ENCODE results near the gene SERINC5. TPM values are rescaled to one million over a fixed set of nuclear protein-coding genes. Genes with fewer than 3 reads are reported as not detected.
"Not testable (repeated sequence)": the region's sequence is repeated elsewhere in the genome, so short reads cannot be mapped to it uniquely, and the experiment has no call there.

The SERINC5 gene
- total RNA-seq, 1 donor from 2014 or later = 57.3 TPM

DNA sequence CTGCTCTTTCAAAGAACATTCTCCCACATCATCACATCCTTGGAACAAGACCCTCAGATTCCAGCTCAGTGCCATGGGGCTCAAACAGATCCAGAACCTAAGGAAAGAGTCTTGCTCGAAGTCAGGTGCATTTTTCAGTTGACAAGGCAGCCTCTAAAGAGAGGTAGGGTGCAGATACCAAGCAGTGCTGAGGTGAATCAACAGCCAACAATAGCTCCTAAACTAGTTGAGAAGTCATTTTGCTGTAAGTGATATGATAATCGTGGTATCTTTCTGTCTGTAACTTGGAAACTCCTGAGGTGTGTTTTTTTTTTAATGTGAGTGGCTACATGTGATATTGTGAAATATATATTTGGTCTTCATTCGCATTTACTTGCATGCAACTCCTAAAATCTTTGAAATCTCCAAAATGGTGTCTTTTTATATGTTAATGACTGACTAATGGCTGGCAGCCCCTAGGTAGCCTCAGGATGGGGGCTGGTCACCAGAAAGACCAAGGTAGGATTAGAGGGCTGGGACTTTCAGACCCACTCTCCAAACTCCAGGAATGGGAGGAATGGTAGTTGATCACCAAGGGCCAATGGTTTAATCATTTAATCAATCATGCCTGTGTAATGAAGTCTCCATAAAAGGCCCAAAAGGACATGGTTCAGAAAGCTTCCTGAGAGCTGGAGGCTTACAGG lies 96.6 kb downstream of the SERINC5 start:
- no peak overlapping the region for H3K4me2 ChIP-seq (ENCODE audit: low read length)
- H3K79me2 ChIP-seq (ENCODE audit: insufficient read depth, low read length) = no peaks in the 10 kb centered on the region
- H3K4me1 ChIP-seq (ENCODE audit: insufficient read depth, low read length) = no peaks in the 10 kb centered on the region
- TF ChIP-seq EZH2 (IDR thresholded peaks at IDR 0.05; ENCODE audit: insufficient read depth, low read length) (no peak), CTCF (IDR thresholded peaks at IDR 0.05; ENCODE audit: insufficient read depth, low read depth, low read length) (no peak)
- H2AFZ ChIP-seq (ENCODE audit: low read depth, low read length) = no peak overlapping the region
- H3K4me3 ChIP-seq (ENCODE audit: insufficient read depth, low read depth, low read length) = no peak overlapping the region
- H3K27me3 ChIP-seq (ENCODE audit: insufficient read depth, low read length) = no peaks in the 10 kb centered on the region
- DNase-seq (ENCODE audit: low read depth) (no peak), FAIRE-seq (no peak)
- H3K27ac ChIP-seq (ENCODE audit: low read depth, low read length) = no peak overlapping the region
- Mint-ChIP-seq H3K27ac (ENCODE audit: unreplicated experiment) (no peak overlapping the region), H3K36me3 (ENCODE audit: low read depth, unreplicated experiment) (peaks cover 24% of the 10 kb centered on the region), H3K27me3 (ENCODE audit: low read depth, unreplicated experiment) (no peaks in the 10 kb centered on the region), H3K4me1 (ENCODE audit: low read depth, unreplicated experiment) (peaks cover 16% of the 10 kb centered on the region), H3K4me3 (ENCODE audit: unreplicated experiment) (no peak overlapping the region), H3K9me3 (ENCODE audit: unreplicated experiment) (no peaks in the 10 kb centered on the region)
- no peak overlapping the region for H3K9ac ChIP-seq (ENCODE audit: low read length)
- H3K36me3 ChIP-seq (ENCODE audit: insufficient read depth, low read length) = peaks cover 12% of the 10 kb centered on the region
- no peaks in the 10 kb centered on the region for H4K20me1 ChIP-seq (ENCODE audit: insufficient read depth, low read length)
- no peaks in the 10 kb centered on the region for H3K9me3 ChIP-seq (ENCODE audit: insufficient read depth, low read depth, low read length)

GRCh38 chr5:80156156-80156555 lies 99.7 kb downstream of the SERINC5 start:
- Histone ChIP-seq H3K4me2 (ENCODE audit: low read length) (peak overlapping the region; percentile 23), H3K9me3 (ENCODE audit: insufficient read depth, low read depth, low read length) (no peaks in the 10 kb centered on the region), H3K9ac (ENCODE audit: low read length) (no peak overlapping the region), H3K79me2 (ENCODE audit: insufficient read depth, low read length) (no peaks in the 10 kb centered on the region), H4K20me1 (ENCODE audit: insufficient read depth, low read length) (no peaks in the 10 kb centered on the region), H3K4me1 (ENCODE audit: insufficient read depth, low read length) (no peaks in the 10 kb centered on the region), H3K27me3 (ENCODE audit: insufficient read depth, low read length) (no peaks in the 10 kb centered on the region), H2AFZ (ENCODE audit: low read depth, low read length) (no peak overlapping the region), H3K4me3 (ENCODE audit: insufficient read depth, low read depth, low read length) (no peak overlapping the region), H3K27ac (ENCODE audit: low read depth, low read length) (no peak overlapping the region), H3K36me3 (ENCODE audit: insufficient read depth, low read length) (peaks cover 7% of the 10 kb centered on the region)
- no peak for FAIRE-seq
- peak; percentile 22 for DNase-seq (ENCODE audit: low read depth)
- Mint-ChIP-seq H3K9me3 (ENCODE audit: unreplicated experiment) (no peaks in the 10 kb centered on the region), H3K36me3 (ENCODE audit: low read depth, unreplicated experiment) (peaks cover 10% of the 10 kb centered on the region), H3K4me3 (ENCODE audit: unreplicated experiment) (no peak overlapping the region), H3K27me3 (ENCODE audit: low read depth, unreplicated experiment) (no peaks in the 10 kb centered on the region), H3K4me1 (ENCODE audit: low read depth, unreplicated experiment) (peaks cover 16% of the 10 kb centered on the region), H3K27ac (ENCODE audit: unreplicated experiment) (peak overlapping the region; percentile 38)
- TF ChIP-seq EZH2 (IDR thresholded peaks at IDR 0.05; ENCODE audit: insufficient read depth, low read length) (no peak), CTCF (IDR thresholded peaks at IDR 0.05; ENCODE audit: insufficient read depth, low read depth, low read length) (no peak)

DNA sequence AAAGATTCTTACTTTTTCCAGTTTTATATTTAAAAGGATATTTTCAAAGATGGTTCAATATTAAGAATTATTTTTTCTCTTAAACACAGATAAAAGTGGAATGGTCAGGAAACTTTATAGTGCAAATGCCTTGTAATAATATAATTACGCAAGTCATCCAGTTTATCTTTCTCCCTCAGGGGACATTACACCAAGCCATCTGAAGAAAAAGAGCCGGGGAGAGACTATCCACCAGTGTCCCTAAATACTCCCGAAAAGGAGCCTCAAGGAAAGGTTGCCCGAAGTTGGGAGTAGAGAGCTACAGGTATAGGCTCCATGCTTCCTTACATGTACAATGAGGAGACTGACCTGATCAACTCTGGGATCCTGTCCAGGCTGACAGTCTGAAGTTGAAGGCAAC lies 101.1 kb downstream of the SERINC5 start:
- no peaks in the 10 kb centered on the region for H3K9me3 ChIP-seq (ENCODE audit: insufficient read depth, low read depth, low read length)
- no peak overlapping the region for H3K9ac ChIP-seq (ENCODE audit: low read length)
- H3K4me1 ChIP-seq (ENCODE audit: insufficient read depth, low read length) = no peaks in the 10 kb centered on the region
- no peak overlapping the region for H3K27ac ChIP-seq (ENCODE audit: low read depth, low read length)
- peaks cover 15% of the 10 kb centered on the region for H3K36me3 Mint-ChIP-seq (ENCODE audit: low read depth, unreplicated experiment)
- H3K36me3 ChIP-seq (ENCODE audit: insufficient read depth, low read length) = peaks cover 7% of the 10 kb centered on the region
- no peak overlapping the region for H3K4me2 ChIP-seq (ENCODE audit: low read length)
- H3K27me3 ChIP-seq (ENCODE audit: insufficient read depth, low read length) = no peaks in the 10 kb centered on the region
- FAIRE-seq (no peak), DNase-seq (ENCODE audit: low read depth) (no peak)
- H3K27me3 Mint-ChIP-seq (ENCODE audit: low read depth, unreplicated experiment) = no peaks in the 10 kb centered on the region
- H3K27ac Mint-ChIP-seq (ENCODE audit: unreplicated experiment) = no peak overlapping the region
- no peak overlapping the region for H3K4me3 Mint-ChIP-seq (ENCODE audit: unreplicated experiment)
- no peaks in the 10 kb centered on the region for H3K9me3 Mint-ChIP-seq (ENCODE audit: unreplicated experiment)
- H2AFZ ChIP-seq (ENCODE audit: low read depth, low read length) = no peak overlapping the region
- no peaks in the 10 kb centered on the region for H3K79me2 ChIP-seq (ENCODE audit: insufficient read depth, low read length)
- TF ChIP-seq EZH2 (IDR thresholded peaks at IDR 0.05; ENCODE audit: insufficient read depth, low read length) = no peak
- no peak for TF ChIP-seq CTCF (IDR thresholded peaks at IDR 0.05; ENCODE audit: insufficient read depth, low read depth, low read length)
- no peak overlapping the region for H3K4me3 ChIP-seq (ENCODE audit: insufficient read depth, low read depth, low read length)
- H4K20me1 ChIP-seq (ENCODE audit: insufficient read depth, low read length) = no peaks in the 10 kb centered on the region
- peaks cover 16% of the 10 kb centered on the region for H3K4me1 Mint-ChIP-seq (ENCODE audit: low read depth, unreplicated experiment)

DNA sequence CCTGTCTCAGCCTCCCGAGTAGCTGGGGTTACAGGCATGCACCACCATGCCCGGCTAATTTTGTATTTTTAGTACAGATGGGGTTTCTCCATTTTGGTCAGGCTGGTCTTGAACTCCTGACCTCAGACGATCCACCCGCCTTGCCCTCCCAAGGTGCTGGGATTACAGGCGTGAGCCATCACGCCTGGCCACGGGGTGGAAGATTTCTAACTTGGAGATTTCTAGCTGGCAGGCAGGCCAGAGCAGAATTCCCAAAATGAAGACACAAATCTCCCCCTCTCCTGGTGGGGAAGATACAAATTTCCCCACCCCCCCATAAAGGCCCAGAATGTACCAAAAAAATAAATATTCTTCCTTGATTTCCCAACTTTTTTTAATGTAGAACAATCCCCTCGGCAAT lies 101.6 kb downstream of the SERINC5 start:
- DNase-seq (ENCODE audit: low read depth) = not testable (repeated sequence)

More for the DNA sequence above, 101.6 kb downstream of the SERINC5 start:
- peaks cover 16% of the 10 kb centered on the region for H3K4me1 Mint-ChIP-seq (ENCODE audit: low read depth, unreplicated experiment)
- not testable (repeated sequence) for H3K36me3 ChIP-seq (ENCODE audit: insufficient read depth, low read length); H3K4me3 ChIP-seq (ENCODE audit: insufficient read depth, low read depth, low read length); H3K4me1 ChIP-seq (ENCODE audit: insufficient read depth, low read length); FAIRE-seq; H3K27me3 Mint-ChIP-seq (ENCODE audit: low read depth, unreplicated experiment); H3K4me2 ChIP-seq (ENCODE audit: low read length); H3K79me2 ChIP-seq (ENCODE audit: insufficient read depth, low read length); H3K27me3 ChIP-seq (ENCODE audit: insufficient read depth, low read length); H3K27ac Mint-ChIP-seq (ENCODE audit: unreplicated experiment); H3K27ac ChIP-seq (ENCODE audit: low read depth, low read length); H3K9me3 ChIP-seq (ENCODE audit: insufficient read depth, low read depth, low read length); H3K9me3 Mint-ChIP-seq (ENCODE audit: unreplicated experiment); H3K4me3 Mint-ChIP-seq (ENCODE audit: unreplicated experiment); H2AFZ ChIP-seq (ENCODE audit: low read depth, low read length); H3K9ac ChIP-seq (ENCODE audit: low read length); H4K20me1 ChIP-seq (ENCODE audit: insufficient read depth, low read length)
- H3K36me3 Mint-ChIP-seq (ENCODE audit: low read depth, unreplicated experiment) = peaks cover 16% of the 10 kb centered on the region

All from astrocyte (in vitro differentiated cells and primary cell).